ENCODE measurements around the gene CPZ. TPM values are rescaled to one million over a fixed set of nuclear protein-coding genes. Genes with fewer than 3 reads are reported as not detected.

CPZ gene
- total and polyA plus RNA-seq, 11 donors = 0.13 to 4.8 (median 0.26) TPM; not detected in 2

Other genes starting within 250 kb of the CPZ start
- gene ACOX3, start 152.0 kb upstream of the CPZ start, total RNA-seq = 10 to 100 TPM; 18.8 to 51.6 (median 24.1) TPM
- gene ACOX3, start 152.0 kb upstream of the CPZ start, polyA plus RNA-seq = 10 to 100 TPM; 16.9 to 27.0 TPM
- gene TRMT44, start 152.0 kb upstream of the CPZ start, total RNA-seq = 10 to 100 TPM in 1 of 9 donors, 1 to 10 TPM in 8; 7.6 to 11.7 (median 8.6) TPM
- 1 to 10 TPM; 6.1 to 6.7 TPM for gene TRMT44, start 152.0 kb upstream of the CPZ start, polyA plus RNA-seq
- under 1 TPM in 1 of 9 donors, not detected in 8; 0.11 TPM for gene GPR78, start 12.4 kb upstream of the CPZ start, total RNA-seq
- gene GPR78, start 12.4 kb upstream of the CPZ start, polyA plus RNA-seq = not detected

Data from heart left ventricle (tissue), 11 donors.